COLO829 (cell line): ENCODE data around the gene SERAC1.
A peak's percentile ranks its signal among the peaks of the same experiment; 100 is the strongest.

Source experiments
- DNase-seq: peaks from one replicate; pipeline ENCODE4 v3.0.0; 2012; ENCODE audit warnings: low spot score

Gene SERAC1

DNA sequence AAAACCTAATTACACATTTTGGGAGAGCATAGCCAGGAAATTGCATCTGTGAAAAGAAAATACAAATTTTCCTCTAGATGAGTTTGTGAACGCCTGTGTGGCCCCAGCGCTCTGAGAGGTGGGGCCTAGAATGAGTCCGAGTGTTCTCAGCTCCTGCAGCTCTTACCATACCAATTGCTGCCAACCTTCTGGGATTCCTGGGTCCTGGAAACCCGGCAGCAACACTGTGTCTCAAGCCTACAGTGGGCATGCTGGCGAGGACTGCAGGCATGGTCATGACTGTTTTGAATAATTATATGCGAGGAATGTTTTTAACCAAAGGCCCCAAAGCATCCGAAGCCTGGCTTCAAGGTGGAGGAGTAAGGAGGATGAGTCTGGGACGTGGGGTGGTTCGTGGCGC is 90.4 kb downstream of the SERAC1 start:
- DNase-seq, result no peak

DNA sequence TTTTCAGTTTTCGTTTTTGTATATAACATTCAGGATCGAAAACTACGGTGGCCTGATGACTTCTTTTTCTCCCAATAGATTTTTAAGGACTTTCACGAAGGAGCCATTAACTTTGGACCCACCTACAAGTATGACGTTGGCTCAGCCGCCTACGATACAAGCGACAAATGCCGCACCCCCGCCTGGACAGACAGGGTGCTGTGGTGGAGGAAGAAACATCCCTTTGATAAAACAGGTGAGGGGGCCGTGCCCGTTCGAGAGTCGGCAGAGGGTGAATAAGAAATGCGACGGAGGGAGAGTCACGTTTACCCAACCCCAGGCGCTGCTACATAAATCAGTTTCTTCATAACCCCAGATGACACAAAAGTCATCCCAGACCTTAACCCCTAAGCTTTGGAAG is 91.5 kb downstream of the SERAC1 start:
- no peak for DNase-seq

DNA sequence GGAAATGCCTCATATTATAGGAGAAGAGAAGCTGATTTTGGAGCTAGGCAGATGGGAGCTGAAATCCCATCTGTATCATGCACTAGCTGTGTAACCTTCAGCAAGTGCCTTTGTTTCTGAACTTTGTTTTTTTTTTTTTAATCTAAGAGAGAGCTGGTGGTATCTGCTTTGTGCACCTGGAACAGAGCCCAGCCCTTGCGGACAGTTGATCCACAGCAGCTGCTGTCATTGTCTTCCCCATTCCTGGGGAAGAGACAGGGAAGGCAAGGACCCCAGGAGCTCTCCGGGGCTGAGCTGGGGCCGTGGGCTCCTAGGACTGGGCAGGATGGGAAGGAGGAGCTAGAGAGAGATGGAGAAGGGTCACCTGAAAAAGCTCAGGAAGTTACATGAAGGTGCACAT is 94.3 kb downstream of the SERAC1 start:
- no peak for DNase-seq

DNA sequence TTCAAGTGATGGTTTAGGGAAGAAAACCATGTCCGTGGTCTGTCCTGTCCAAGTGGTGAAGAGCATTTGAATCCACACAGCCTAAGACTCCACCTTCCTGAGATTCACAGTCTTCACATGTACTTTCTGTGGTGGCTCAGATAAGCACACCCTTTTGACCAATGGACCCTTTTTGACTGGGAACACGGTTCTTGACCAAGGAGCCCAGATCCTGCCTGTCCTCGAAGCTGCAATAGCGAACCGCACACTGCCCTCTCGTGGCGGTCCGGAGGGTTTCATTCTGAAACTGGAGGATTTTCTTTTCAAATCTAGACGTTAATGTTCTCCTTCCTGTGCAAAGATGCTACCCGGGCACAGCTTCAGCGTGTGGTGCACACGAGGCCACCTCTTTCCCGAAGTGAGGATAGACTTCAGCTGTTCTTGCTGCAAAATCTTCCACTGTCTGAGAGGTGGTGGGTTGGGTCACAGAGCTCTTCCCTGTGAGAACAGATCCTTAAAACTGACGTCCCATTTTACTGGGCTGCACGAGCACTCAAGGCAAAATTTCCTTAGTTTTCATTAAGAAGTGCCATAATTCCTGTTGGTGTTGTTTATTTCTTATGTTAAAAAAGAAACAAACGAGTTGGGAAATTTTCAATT is 95.9 kb downstream of the SERAC1 start:
- peak; percentile 41 for DNase-seq

DNA sequence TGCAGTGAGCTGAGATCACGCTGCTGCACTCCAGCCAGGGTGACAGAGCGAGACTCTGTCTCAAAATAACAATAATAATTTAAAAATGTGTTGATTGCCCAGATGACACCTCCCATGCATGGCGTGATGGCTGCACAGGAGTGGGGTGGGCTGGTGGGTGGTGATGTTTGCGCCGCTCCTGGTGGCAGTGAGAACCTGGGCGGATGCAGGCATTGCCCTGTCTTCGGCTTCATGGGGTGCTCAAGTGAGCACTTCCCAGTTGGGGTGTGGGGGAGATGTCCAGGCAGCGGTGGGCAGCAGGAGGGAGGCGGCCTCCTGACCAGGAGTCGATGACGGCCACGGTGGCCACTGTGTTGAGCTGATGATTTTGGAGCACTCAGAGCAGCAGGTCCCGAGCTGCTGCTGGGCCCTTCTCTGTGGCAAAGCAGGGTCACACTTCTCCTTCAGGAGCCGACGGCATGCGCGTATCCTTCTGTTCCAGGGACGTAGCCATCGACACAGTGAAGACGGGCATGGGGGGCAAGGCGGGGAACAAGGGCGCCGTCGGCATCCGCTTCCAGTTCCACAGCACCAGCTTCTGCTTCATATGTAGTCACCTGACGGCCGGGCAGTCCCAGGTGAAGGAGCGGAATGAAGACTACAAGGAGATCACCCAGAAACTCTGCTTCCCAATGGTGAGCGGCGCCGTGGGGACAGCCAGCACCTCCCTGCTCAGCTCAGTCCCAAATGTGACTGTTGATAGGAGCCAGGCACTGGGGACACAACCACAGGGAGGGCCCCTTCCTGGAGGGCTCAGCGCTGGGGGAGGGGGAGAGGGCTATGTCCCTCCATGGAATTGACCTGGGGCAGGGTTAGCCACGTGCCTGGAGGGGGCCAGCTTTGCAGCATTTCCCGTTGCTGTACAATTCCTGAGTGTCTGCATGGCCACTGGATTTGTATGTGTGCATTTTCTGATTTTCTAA is 96.7 kb downstream of the SERAC1 start:
- no peak for DNase-seq

DNA sequence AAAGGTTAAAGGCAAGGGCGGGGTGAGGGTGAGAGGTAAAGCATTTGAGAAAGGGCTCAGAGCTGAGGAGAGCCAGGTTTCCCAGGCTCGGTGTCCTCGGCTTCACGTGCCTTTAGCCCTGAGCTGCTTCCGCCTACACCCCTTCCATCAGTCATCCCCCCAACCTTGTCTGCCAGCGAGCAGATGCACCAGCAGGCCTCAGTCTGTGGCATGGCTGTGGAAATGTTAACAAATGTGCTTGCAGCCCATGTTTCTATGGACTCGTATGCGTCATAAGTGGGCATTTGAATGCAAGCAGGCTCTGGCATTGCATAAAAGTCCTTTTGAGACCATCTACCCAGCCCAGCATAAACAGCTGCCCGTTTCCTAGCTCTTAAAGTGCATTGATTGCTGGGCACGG is 97.5 kb downstream of the SERAC1 start:
- no peak for DNase-seq

DNA sequence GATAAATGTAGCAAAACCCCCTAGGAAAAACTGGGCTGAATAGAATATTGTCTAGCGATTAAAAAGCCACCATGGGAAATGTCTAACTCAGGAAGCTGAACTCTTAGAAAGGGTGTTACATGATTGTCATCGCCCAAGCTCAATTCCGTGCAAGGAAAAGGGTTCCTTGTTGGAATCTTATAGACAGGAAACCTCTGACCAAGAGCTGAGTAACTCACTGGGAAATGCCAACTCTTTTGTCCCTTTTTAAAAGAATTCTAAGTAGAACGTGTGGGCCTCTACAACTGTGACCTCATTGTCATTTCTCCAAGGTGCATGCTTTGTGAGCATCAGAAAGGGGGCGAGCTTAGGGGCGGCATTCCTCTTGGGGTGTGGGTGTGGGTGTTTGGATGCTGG is 98.3 kb downstream of the SERAC1 start:
- DNase-seq, result peak; percentile 16

DNA sequence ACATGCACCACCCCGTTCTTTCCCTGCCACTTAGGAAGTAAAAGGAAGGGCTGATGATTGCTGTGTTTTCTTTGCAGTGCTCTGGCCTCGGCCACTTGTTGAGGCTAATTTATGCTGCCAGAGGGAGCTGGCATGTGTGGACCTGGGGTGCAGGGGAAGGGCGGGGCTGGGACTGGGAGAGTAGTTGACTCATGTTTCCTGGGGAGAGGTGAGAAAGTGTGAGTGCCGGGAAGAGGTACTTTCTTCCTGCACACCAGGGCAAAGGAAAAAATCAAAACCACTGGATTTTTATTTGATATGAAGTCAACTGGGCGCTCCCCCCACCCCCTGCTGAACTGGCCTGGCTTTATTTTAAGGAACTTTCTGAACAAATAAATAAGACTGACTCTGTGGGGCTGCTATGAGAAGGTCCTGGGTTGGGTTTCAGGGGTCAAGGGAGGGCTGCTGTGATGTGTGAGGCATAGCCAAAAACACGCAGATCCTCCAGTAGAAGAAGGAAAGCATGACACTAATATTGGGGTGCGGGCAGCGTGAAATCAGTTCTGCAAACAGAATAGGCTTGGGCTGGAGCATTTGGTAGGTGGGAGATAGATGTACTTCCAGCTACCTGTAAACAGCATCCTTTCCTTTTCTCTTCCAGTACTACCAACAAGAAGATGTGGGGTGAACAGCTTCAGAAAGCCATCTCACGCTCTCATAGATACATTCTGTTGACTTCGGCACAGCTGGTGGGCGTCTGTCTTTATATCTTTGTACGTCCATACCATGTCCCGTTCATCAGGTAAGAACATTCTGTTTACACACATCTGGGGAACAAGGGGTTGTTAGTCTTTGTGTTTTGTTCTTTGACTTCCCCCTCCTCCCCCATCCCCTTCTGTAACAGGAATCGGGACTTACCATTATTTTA is 98.9 kb downstream of the SERAC1 start:
- no peak for DNase-seq

DNA sequence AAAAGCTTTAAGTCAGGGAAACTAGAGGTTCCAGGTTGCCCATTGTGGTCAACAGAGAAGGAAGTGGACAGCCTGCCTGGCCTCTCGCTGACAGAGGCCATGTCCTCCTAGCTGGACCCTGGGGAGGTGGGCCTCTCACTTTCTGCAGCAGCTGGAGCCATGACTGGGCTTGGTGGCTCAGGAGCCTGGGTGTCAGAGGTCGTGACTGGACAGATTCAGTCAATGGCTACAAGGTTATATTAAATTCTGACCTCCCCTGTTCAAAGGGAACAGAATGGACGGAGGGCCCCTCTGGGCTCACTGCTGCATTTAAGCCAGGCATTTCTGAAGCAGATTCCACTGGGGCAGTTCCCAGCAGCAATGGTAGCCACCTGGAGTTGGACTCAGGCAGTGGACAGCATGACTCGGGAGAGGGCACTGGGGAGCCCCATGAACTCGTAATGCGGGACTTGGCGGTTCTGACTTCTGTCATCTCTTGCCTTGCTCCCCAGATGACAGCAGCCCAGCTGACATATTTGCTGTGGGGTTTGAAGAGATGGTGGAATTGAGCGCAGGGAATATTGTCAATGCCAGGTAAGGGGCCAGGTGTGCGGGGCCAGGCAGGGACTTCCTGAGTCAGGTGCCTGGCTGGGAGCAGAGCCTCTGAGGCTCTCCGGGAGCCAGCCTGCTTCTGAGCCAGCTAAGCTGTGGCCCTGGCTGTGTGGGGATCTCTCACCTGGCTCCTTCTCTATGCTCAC is 99.7 kb downstream of the SERAC1 start:
- DNase-seq, result no peak

DNA sequence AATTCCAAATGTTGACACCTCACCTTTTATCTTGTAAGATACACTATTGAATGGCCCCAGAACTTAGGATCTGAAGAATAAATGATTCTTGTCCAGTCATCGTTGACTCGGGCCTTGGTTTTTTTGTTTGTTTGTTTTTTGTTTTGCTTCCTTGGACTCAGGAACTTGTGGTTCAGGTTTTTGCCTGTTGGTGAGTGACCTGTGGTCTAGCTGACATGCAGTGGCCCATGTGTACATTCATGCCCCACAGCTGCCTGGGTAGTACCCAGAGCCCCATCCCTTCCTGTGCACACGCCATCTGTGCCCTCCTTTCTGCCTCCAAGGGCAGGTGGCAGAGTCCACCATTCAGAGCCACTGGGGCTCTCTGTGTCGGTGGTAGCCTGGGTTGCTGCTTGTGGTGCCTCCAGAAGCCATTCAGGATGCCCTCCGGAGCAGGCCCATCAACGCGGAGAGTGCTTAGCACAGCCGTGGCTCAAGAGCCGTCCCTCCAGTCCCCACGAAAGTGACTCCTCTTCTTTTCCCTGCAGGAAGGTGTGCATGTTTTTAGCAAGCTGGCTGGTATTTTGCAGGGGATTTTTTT is 100.5 kb downstream of the SERAC1 start:
- no peak for DNase-seq

DNA sequence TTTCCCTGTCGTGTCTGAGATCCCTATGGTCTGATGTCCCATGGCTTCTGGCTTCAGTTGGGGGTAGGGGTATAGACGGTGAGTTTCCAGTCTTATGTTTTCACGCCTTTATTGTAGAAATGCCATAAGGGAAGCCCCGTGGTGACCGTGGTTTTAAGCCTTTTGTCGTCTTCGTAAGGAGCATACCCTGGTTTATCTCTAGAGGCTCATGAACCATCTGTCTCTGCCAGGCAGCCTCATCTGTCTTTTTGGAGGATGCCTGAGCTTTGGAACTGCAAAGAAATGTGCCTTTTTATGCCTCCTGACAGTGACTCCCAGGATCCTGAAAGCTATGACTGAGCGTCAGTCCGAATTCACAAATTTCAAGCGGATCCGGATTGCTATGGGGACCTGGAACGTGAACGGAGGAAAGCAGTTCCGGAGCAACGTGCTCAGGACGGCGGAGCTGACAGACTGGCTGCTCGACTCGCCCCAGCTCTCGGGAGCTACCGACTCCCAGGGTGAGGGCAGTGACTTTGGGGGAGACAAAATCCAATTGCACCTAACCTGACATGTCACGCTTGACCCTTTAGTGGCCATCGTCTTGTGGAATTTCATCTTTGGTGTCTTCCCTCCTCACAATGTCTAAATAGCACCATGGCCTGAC is 101.8 kb downstream of the SERAC1 start:
- no peak for DNase-seq

DNA sequence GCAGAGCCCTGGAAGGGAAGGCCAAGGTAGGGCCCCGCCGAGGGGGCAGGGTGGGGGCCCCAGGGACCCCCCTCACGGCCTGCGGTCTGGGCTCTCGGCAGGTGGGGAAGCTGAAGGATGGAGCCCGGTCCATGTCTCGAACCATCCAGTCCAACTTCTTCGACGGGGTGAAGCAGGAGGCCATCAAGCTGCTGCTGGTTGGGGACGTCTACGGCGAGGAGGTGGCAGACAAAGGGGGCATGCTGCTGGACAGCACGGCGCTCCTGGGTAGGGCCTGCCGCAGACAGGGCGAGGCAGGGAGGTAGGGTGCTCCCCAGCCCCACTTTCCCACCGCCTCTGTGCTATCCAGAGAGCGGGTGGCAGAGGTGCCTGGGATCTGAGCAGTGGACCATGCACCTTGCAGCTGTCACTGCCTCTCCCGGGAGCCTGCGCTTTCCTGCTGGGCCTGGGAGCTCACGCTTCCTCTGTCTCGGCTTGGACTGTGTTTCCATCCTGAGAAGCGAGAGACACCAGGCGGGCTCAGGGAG is 103.3 kb downstream of the SERAC1 start:
- DNase-seq, result no peak

DNA sequence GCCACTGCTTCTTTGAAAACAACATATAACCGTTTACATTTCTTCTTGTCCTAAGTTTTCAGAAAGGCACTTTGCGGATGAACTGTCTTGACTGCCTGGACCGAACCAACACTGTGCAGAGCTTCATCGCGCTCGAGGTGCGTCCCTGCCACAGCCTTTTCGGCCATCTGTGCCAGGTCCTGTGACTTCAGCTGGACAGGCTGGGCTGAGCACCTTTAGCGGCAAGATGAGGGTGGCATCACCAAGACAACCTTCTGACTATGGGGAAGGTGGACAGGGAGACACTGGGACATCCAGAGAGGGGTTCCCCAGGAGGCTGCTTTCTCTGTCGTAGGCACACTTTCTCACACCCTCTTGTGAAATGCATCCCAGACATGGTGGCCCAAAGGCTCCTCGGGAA is 104.3 kb downstream of the SERAC1 start:
- no peak for DNase-seq

DNA sequence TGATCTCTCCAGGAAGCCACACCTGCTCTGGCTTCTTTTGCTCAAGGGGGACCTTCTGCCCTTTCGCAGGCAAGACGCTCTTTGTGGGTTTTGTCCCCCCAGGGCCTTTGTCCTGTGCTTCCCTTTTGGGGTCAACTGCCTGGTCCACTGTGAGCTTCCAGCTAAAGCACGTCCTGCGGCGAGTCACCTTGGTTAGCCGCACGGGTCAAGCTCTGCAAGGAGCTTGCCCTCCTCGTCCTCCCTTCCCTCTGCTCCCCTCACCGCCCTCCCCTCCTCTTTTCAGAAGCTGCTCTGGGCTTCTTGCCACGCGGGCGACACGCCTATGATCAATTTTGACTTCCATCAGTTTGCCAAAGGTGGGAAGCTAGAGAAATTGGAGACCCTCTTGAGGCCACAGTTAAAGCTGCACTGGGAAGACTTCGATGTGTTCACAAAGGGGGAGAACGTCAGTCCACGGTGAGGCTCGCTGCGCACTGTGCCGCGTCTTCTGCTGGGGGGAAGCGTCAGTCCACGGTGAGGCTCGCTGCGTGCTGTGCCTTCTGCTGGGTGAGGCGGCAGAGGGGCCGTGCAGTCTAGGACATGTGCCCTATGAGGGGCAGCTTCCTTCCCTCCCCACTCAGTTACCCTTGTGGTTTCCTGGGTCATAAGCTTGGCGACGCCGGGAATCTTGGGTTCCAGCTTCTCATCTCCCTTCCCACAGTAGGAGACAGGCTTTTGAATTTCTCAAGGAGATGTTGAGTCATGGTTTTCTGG is 106.2 kb downstream of the SERAC1 start:
- no peak for DNase-seq

DNA sequence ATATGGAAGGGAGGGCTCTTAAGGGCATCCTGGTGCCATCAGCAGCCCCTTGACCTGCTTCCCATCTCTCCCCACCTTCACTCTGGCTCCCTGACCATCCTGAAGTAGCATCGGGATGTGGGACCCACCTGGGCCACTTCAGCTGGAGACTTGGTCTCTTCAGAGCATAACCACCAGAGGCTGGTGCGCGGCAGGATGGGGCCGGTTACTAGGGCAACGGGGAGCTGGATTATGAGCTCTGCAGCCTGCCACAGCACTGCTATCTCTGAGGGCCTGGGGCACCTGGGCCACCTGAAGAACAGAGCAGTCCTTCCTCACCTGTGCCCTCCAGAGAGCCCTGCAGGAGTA is 106.7 kb downstream of the SERAC1 start:
- no peak for DNase-seq

DNA sequence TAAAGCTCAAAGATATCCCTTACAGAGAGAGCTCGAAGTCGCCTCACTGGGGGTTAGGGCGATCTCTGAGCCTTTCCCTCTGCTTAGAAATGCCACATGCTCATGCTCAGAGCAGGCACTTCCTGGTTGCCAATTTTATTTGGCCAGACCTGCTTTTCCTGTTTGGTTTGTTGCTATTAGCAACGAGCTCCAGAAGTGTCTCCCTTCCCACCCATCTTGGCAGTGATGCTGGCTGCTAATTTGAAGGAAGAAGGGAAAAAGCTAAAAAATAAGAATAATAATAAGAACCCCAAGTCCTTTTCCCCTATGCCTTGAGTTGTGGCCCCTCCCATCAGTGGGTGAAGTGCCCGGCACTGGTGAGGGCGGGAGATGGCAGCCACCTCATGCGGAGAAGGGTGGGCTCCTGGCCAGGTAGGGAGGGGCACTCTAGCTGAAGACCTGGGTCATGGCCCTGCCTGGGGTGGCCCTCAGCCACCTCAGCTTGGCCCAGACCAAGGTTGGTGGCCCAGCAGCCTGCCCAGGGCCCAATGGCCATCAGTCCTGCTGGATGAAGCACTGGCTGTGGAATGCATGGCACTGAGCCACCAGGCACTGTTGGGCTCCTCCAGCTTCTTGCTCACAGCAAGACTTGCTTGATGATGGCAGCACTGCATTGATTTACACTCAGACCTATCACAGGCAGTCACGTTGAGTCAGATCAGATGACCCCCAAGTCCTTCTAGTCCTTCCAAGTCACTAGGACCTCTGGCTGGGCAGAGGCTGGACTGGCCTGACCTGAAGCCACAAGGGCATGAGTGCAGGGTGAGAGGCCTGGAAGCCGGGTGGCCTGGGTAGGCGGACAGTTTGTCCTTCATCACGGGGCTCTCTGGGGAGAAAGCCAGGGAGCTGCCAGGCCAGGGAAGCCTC is 107.4 kb downstream of the SERAC1 start:
- DNase-seq, result no peak
